Stimulated activated CD4-positive, alpha-beta T cell treated with anti-CD3 and anti-CD28 coated beads, Interleukin-1b, Interleukin-23, amount 100 ng/mL, for 4 hours (primary cell): Measurements from ENCODE around the gene CLMN.

ENCODE experiments used
- DNase-seq, 2 donors: peaks; one replicate each; pipeline ENCODE4 v3.0.0-alpha.2; 2020; ENCODE audit warnings: low read depth in 2 of 2

The CLMN gene

DNA sequence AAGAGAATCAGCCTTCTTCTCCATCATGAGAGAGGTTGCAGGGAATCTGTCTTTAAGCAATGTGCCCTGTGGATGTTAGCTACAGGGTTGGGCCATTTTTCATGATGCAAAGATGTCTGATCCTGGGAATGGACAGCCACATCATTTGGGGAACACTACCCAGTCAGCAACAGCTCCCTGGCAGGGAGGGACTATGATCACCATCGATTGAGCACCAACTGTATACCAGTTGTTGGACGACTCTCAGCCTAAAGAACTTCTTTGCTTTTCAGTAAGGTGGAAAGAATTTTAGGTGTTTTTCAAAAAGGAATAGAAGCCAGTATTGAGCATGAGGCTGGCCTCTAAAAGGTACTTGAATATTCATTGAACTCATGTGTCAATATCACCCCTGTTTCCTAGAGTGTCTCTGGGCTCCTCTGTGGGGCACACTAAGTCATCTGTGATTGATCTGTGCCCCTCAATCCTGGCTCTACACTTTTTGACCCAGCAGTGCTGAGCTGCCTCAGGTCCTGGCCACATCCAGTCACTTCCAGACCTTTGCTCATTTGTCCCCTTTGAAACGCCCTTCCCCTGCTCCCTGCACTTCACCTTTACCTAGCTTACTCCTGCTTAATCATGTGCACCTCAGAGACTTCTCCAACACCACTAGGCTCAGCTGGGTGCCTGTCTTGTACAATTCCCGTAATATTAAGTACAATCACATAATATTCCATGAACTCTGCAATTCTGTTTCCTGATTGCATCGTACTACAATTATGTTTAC is 2.2 kb upstream of the CLMN start:
- DNase-seq, result no peak

GRCh38 chr14:95320955-95321600 is 1.4 kb upstream of the CLMN start:
- no peak for DNase-seq

DNA sequence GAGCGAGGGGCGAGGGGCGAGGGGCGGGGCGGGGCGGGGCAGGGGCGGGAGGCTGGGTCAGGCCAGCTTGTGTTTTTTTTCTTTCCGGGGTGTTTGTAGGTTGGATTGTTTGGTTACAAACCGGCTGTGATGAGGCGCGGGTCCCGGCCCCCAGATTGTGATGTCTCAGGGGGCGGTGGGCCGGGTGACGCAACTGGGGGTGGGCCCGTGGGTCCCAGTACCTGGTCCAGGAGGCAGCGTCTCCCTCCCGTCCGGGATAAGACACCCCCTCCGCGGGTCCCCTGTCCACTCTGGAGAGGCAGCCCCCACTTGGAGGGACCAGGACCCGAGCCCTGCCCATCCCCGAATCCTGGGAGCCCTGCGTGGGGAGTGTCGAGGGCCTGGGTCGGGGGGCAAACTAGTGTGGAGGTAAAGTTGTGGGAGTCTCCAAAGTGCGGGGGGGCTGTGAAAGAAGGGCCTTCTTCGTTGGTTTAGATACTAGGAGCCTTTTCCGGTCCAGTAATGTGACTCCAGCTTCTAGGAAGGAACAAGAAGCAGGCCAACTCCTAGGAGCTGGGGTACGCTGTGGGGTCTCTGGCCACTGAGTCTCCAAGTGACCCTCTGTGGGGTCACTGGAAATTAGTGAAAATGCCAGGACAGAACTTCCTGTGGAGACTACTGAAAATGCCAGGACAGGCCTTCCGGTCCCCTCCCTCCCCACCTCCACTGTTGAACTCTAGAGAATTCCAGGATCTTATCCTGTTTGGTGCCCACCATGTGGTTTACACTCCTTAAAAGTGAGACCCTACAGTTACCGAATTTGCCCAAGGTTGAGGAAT is 579 bp upstream of the CLMN start:
- DNase-seq, result peak in 1 of 2 donors; percentile 1

DNA sequence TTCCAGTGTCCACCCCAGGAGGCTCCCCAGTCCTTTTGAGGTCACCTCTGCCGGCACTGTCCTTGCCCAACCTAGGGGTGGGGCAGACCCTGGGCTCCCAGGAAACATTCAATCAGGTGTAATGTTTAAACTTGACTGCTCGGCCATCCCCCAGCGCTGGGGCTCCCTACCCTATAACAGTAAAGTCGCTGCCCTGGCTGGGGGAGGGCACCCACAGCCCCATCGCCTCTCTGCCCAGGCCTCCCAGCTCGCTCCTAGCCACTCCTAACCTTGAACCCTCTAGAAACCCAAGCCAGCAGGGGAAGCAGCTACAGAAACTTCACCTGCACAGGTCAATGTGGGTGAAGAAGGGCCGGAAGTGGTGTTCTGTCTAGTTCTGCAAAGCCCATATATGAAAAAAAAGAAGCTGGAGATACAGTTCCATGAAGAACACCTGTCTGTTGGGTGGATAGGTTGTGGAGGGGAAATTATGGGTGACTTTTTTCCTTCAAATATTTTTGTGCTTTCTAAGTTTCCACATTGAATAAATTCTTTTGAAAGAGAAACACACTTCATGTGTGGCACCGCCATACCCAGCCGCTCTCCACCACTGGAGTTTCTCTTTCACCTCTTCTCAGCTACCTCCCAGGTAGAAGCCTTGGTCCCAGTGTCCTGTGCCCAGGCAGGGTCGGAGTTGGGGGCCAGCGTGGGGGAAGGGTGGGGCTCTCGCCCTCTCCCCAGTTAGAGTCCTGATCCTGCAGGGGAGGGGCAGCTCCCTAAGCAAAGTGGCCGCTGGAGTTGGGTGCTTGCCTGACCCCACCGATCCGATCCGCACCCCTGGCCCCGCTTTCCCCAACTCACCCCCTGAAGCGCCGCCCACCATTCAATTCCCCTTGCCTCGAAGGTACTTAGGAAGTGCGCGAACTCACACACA is 1.1 kb downstream of the CLMN start:
- no peak for DNase-seq

DNA sequence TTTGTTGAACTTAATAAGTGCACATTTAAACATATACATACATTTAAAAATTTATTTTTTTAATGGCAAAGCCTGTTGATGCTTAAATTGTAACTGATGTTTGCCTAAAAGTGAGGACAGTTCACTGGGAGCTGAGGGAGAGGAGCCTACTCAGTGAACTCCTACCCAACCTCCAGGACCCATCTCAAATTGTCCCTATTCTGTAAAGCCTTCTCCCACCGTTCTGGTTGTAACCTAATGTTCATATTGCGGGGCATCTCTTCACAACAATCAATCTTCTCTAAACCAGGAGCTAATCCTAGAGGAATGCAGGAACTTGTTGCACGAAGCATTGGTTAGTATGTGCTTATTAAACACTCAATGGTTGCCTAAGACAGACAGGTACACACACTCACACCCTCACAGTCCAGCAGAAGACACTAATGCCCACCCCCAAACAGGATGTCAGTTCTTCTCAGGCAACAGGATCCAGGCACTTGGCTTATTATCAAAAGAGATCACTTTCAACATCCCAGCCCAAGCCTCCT is 1.8 kb downstream of the CLMN start:
- no peak for DNase-seq

GRCh38 chr14:95316821-95317220 is 2.9 kb downstream of the CLMN start:
- DNase-seq, result no peak

- no peak for DNase-seq
Measured at GRCh38 chr14:95315579-95315978, 4.1 kb downstream of the CLMN start.

DNA sequence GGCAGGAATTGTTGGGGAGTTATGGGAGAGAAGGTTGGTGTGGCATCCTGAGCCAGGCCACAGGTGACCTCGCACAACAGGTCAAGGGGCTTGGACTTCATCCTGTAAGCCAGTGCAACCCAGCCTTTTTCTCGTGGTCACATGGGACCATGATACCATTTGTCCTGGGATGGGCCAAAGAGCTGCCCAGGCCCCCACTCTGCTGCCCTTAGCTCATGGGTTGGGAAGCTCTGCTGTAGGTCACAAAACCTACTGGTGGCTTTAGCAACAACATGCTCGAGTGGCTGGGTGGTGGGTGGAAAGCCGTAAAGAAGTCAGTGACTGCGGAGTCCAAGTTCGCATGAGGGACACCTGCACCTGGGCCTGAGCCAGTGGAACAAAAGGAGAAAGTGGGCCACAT is 4.6 kb downstream of the CLMN start:
- DNase-seq, result no peak

GRCh38 chr14:95314609-95315008 is 5.1 kb downstream of the CLMN start:
- no peak for DNase-seq

DNA sequence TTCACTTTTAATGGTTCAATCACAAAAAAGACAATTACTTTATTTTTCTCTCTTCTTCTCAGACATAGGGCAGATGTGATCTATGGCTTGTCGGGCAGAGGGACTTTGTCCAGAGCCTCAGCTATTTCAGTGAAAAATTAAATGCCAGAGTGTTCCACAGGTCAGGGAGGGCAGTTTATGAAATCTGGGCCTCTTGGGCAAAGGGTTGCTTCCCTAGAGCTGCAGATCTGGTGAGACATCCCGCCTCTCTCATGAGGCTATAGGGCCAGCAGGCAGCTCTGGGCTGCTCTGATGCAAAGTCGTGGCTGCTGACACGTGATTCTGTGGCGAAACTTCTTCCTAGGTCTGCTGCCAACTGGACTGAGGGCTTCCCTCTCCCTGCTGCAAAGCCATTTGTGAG is 6.0 kb downstream of the CLMN start:
- no peak for DNase-seq

DNA sequence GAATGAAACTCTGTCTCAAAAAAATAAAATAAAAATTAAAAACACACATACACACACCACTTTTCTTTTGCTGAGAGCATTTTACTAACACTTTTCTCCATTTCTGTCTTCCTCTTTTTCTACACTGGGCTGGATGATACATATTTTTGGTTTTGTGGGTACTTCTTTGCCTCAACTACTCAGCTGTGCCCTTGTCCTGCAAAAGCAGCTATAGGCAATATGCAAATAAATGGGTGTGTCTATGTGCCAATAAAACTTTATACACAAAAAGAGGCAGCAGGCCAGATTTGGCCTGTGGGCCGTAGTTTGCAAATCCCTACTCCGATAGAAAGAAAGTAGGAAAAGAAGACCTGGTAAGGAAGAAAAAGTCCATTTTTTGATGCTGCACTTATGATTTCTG is 6.5 kb downstream of the CLMN start:
- no peak for DNase-seq

GRCh38 chr14:95312311-95312710 is 7.4 kb downstream of the CLMN start:
- DNase-seq, result no peak

- DNase-seq, result no peak
Measured at GRCh38 chr14:95311752-95312151, 8.0 kb downstream of the CLMN start.

GRCh38 chr14:95310635-95311380 is 8.9 kb downstream of the CLMN start:
- no peak for DNase-seq

- DNase-seq, result no peak
Measured at GRCh38 chr14:95309261-95310051, 10.3 kb downstream of the CLMN start.

- no peak for DNase-seq
Measured at GRCh38 chr14:95308073-95308472, 11.6 kb downstream of the CLMN start.

- DNase-seq, result no peak
Measured at GRCh38 chr14:95307402-95308041, 12.2 kb downstream of the CLMN start.

DNA sequence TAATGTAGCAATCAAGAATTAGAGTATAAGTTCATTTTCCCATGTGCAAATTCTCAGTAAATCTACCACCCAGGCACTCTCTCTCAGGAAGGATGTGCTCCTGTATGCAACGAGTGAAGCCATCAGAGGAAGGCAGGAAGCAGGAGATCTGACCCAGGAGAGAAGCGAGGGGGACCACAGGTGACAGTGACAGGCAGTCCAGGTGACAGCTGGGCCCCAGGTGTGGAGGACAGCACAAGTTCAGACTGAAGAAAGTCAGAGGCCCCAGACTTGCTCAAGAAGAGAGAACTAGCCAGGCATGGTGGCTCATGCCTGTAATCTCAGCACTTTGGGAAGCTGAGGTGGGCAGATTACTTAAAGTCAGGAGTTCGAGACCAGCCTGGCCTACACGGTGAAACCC is 13.8 kb downstream of the CLMN start:
- DNase-seq, result no peak

DNA sequence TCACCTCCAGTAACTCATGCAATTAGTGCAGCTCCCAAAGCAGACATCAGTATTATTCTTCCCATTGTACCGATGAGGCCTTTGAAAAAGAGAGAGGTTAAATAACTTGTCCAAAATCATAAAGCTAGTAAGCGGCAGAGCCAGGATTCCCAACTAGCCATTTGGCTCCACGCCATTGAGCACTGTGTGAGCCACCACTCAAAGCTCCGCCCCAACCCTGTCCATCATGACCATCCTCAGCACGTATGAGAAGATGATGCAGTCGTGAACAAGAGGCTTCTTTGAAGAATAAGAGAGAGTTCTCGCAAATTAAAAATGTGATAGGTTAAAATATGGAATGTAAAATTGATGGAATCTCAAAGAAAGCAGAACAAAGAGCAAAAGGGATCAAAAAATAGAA is 14.6 kb downstream of the CLMN start:
- no peak for DNase-seq
